SK-N-SH treated with all-trans-retinoic acid at 6 μM for 48 hours (cell line): ENCODE results near the gene FMN1.

Experiments used
- ESRRG ChIP-seq: fragments of 250-450 bp; sonication (Bioruptor Pico); IDR thresholded peaks from 2 replicates; pipeline ENCODE4 v1.6.1; 2021; ENCODE audit warnings: mild to moderate bottlenecking
- GLIS3 ChIP-seq: fragments of 250-450 bp; sonication (Bioruptor Pico); IDR thresholded peaks from 2 replicates; pipeline ENCODE4 v1.5.0; 2020; ENCODE audit warnings: mild to moderate bottlenecking, moderate library complexity
- TF ChIP-seq, protein P1 (sequence below): fragments of 250-450 bp; sonication (Bioruptor Pico); IDR thresholded peaks from 2 replicates; pipeline ENCODE4 v1.8.0; 2020; ENCODE audit warnings: mild to moderate bottlenecking, moderate library complexity, borderline replicate concordance

DNA sequence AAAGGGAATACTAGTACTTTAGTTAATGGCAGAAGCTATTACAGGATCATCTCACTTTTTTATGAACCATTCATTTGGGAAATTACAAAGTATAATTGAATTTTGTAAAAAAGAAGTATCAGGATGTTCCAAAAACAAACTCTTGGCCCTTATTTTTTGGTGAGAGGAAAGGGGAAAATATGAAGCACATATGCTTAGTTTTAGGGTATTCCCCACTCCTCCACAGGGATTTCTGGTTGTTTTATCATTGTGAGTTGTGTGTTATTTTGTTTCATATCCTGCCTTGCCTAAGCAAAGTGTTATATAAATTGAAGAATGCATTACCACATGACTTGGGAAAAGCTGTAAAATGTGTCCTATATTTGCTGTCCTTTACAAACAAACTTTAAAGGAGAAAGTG is 227.0 kb downstream of the FMN1 start:
- TF ChIP-seq, protein P1, sequence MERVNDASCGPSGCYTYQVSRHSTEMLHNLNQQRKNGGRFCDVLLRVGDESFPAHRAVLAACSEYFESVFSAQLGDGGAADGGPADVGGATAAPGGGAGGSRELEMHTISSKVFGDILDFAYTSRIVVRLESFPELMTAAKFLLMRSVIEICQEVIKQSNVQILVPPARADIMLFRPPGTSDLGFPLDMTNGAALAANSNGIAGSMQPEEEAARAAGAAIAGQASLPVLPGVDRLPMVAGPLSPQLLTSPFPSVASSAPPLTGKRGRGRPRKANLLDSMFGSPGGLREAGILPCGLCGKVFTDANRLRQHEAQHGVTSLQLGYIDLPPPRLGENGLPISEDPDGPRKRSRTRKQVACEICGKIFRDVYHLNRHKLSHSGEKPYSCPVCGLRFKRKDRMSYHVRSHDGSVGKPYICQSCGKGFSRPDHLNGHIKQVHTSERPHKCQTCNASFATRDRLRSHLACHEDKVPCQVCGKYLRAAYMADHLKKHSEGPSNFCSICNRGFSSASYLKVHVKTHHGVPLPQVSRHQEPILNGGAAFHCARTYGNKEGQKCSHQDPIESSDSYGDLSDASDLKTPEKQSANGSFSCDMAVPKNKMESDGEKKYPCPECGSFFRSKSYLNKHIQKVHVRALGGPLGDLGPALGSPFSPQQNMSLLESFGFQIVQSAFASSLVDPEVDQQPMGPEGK (CRISPR knock-in tag) = no peak
- no peak for TF ChIP-seq ESRRG
- TF ChIP-seq GLIS3 = no peak
